SK-MEL-5 (cell line): ENCODE data around the gene MMUT. TPM values are rescaled to one million over a fixed set of nuclear protein-coding genes. Genes with fewer than 3 reads are reported as not detected.
"Not testable (repeated sequence)": the region's sequence is repeated elsewhere in the genome, so short reads cannot be mapped to it uniquely, and the experiment has no call there.

Experiments
- DNase-seq: peaks from one replicate; pipeline ENCODE4 v3.0.0-alpha.2; 2016; ENCODE audit warnings: low read depth, low spot score
- in situ Hi-C: cut with HindIII; loops from 2 replicates; pipeline ENCODE4 v1.10.0; 2016; ENCODE audit warnings: low sequenced_read_pairs, high pct_unique_total_duplicates, low pct_unique_long_range_greater_than_20kb
- total RNA-seq: library from RNA; depleted of rRNA; stranded (reverse); fragments of >200 nt; shearing (Covaris generic); gene quantifications from 2 replicates; pipeline ENCODE4 v1.2.3, GENCODE V29; 2014; rRNA removed

MMUT gene
- total RNA-seq, 1 experiment from 2014 or later = 11.5 TPM

DNA sequence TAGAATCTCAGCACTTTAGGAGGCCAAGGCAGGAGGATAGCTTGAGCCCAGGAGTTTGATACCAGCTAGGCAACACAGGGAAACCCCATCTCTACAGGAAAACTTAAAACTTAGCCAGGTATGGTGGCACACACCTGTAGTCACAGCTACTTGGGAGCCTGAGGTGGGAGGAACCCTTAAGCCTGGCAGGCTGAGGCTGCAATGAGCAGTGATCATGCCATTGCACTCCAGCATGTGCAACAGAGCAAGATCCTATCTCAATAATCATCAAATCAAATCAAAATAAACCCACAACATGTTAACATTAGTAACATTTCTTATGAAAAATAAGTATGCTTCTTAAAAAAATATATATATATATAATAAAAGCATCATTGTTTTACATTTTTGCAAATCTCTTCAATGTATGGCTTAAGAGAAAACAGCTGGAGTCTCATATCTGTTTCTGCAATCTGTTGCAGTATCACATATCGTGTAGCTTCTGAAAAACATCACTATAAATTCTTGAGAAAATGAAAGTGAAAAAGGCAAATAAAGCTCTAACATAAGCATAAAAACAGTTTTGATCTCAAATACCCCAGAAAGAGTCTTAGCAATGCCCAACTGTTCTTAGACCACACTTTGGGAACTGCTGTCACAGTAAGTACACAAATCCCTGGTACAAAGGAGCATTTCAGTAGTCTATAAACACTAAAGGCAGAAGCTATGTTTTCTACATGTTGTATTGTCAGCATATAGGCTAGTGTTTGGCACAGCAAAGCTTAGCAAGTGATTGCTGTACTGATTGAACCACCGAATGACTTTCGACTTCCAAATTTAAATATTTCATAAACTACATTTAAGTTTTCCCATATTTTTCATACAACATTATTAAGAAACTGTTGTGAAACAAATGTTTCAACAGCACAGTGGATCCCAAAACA, 8.0 kb downstream of the MMUT start:
- DNase-seq = no peak
- in situ Hi-C loops = no loop called here

- in situ Hi-C loops = no loop called here
- peak; percentile 16 for DNase-seq
Observed at GRCh38 chr6:49453221-49453620, 9.8 kb downstream of the MMUT start.

DNA sequence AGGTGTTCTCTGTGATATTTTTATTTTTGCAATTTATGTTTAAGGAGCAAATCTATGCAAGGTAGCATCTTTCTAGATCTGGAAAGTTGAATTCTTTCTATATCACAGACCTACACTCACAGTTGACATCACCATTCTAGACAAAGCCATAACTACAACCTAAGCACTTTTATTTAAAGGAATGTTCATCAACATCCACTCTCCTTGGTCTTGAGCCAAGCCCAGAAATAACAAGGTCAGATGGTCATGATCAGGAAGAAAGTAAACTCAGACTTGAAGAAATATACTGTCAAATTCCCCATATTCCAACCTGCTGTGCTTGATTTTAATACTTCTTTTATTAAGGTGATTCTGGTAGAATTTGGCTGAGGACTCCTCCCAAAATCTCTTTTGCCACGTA, 32.2 kb downstream of the MMUT start:
- in situ Hi-C loops = no loop called here

GRCh38 chr6:49430187-49430586, 32.9 kb downstream of the MMUT start:
- in situ Hi-C loops = no loop called here
- no peak for DNase-seq

More for the DNA sequence above, 32.2 kb downstream of the MMUT start:
- DNase-seq = no peak

- in situ Hi-C loops = no loop called here
- peak; percentile 3 for DNase-seq
Observed at GRCh38 chr6:49423817-49424216, 39.2 kb downstream of the MMUT start.

DNA sequence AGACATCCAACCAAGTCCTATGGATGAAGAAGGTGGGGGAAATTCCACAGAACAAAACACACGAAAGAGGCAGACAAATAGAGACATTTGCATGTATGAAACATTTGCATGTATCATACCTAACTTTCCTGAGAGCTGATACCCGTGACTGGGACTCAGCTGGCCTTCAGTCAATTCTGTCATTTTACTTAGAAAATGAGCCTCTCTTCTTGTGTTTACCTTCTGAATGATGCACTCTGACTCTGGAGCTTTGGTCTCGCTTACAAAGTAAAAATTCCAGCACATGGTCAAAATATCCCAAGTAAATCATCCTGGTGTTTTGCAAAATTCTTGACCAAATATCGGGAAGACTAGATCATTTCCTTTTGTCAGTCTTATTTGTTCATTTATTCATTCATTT, 46.9 kb downstream of the MMUT start:
- in situ Hi-C loops = no loop called here
- DNase-seq = no peak

DNA sequence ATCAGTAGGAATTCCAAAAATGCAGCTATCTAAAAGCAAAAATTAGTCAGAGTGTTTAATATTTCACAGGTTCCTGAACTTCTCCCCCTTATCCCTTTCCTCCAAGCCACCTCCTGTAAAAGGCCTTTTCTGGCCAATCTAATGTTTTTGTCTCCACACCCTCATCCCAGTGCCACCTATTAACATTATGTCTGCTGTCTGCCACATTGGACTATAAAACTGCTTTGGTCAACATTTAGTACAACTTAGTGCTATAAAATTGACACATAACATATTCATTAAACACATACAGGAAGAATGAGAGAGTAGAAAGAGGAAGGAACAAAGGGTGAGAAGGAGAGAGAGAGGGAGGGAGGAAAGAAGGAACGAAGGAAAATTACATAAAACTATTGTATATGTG, 47.7 kb downstream of the MMUT start:
- no peak for DNase-seq
- in situ Hi-C loops = no loop called here

DNA sequence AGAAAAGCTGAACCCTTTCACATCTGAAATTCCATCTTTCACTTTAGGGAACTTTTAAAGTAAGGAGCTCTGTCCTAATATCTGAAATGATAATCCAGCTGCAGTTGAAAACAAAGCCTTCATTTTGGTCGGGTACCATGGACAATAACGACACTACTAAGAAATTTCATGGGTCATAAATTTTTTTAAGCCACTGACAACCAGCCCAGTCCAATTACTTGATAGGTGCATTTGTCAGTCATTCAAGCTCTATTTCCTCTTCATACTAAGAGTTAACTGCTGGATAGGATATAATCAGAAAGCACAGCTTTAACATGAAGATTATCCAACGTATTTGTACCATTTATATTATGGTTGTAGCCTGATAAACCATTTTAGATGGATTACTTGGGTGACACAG, 52.5 kb downstream of the MMUT start:
- in situ Hi-C loops = no loop called here
- no peak for DNase-seq

- in situ Hi-C loops = no loop called here
Observed at GRCh38 chr6:49409951-49410542, 53.0 kb downstream of the MMUT start.

GRCh38 chr6:49406250-49406970, 56.6 kb downstream of the MMUT start:
- no peak for DNase-seq
- in situ Hi-C loops = no loop called here

More at GRCh38 chr6:49409951-49410542, 53.0 kb downstream of the MMUT start:
- peak; percentile 73 for DNase-seq

GRCh38 chr6:49401063-49401462, 62.0 kb downstream of the MMUT start:
- in situ Hi-C loops = no loop called here
- no peak for DNase-seq

DNA sequence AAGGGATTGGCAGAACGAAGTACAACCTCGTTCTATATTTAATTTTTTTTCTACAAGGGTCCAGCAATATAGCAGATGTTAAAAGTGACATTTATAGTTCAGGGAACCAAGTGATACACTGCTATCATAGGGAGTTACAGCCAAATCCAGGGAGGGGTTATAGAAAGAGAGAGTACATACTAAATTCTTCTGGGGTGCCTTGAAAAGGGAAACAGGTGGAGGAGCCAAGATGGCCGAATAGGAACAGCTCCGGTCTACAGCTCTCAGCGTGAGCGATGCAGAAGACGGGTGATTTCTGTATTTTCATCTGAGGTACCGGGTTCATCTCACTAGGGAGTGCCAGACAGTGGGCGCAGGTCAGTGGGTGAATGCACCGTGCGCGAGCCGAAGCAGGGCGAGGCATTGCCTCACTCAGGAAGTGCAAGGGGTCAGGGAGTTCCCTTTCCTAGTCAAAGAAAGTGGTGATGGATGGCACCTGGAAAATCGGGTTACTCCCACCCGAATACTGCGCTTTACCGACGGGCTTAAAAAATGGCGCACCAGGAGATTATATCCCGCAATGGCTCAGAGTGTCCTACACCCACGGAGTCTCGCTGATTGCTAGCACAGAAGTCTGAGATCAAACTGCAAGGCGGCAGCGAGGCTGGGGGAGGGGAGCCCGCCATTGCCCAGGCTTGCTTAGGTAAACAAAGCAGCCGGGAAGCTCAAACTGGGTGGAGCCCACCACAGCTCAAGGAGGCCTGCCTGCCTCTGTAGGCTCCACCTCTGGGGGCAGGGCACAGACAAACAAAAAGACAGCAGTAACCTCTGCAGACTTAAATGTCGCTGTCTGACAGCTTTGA, 76.2 kb downstream of the MMUT start:
- DNase-seq, in situ Hi-C loops: not testable (repeated sequence)

DNA sequence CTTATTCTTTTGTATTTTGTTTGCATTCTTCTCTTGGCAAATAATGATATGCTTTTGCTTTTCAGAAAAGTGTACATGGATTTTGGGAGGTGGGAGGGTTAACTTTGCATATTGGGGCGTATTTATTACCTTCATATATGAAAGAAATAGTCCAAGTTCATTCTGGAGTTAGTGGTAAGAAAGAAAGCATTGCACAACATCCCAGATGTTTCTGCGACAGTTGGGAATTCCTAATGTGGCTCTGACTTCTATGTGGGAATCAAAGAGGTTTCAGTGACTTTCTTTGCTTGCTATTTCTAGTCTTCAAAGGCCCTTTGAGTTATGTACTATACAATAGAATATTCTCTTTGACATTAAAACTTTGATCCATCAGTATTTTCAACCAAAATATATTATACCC, 78.1 kb downstream of the MMUT start:
- DNase-seq = no peak
- in situ Hi-C loops = no loop called here

Other genes starting within 250 kb of the MMUT start
- 14.2 and 14.7 TPM in 2 replicates for gene CENPQ, start 117 bp upstream of the MMUT start, total RNA-seq
- gene GLYATL3, start 36.7 kb upstream of the MMUT start, total RNA-seq = not detected in 2 replicates
- not detected in 2 replicates for gene C6orf141, start 87.4 kb upstream of the MMUT start, total RNA-seq
- gene RHAG, start 173.6 kb upstream of the MMUT start, total RNA-seq = not detected in 2 replicates